Measurements from ENCODE around the gene RNF145.

DNA sequence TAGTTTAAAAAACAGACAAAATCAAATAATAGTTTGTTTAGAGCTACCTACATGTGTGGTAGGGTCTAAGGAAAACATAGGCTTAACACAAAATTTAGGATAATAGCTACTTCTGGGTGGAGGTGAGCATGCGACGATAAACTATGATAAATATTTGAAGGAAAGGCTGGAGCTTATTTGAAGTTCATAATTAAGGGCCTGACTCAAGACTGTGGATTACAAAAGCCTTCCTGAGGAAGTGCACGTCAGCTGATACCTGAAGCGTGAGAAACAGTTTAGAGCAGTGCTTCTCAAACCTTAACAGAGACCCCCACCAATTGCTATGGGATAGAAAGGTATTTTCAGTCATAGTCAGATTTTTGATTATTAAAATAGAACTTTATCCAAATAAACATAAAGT, 33.3 kb upstream of the RNF145 start:
- TF ChIP-seq, protein P1, sequence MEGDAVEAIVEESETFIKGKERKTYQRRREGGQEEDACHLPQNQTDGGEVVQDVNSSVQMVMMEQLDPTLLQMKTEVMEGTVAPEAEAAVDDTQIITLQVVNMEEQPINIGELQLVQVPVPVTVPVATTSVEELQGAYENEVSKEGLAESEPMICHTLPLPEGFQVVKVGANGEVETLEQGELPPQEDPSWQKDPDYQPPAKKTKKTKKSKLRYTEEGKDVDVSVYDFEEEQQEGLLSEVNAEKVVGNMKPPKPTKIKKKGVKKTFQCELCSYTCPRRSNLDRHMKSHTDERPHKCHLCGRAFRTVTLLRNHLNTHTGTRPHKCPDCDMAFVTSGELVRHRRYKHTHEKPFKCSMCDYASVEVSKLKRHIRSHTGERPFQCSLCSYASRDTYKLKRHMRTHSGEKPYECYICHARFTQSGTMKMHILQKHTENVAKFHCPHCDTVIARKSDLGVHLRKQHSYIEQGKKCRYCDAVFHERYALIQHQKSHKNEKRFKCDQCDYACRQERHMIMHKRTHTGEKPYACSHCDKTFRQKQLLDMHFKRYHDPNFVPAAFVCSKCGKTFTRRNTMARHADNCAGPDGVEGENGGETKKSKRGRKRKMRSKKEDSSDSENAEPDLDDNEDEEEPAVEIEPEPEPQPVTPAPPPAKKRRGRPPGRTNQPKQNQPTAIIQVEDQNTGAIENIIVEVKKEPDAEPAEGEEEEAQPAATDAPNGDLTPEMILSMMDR (IDR thresholded peaks at IDR 0.05) = no peak
- TF ChIP-seq POLR2A (IDR thresholded peaks at IDR 0.05) = no peak

All from testis (tissue), 2 donors.